SW480 (cell line): Measurements from ENCODE around the gene WNT7B.

Source experiments
- DNase-seq: peaks from one replicate; pipeline ENCODE4 v3.0.0-alpha.2; 2016; ENCODE audit warnings: low spot score

The WNT7B gene

DNA sequence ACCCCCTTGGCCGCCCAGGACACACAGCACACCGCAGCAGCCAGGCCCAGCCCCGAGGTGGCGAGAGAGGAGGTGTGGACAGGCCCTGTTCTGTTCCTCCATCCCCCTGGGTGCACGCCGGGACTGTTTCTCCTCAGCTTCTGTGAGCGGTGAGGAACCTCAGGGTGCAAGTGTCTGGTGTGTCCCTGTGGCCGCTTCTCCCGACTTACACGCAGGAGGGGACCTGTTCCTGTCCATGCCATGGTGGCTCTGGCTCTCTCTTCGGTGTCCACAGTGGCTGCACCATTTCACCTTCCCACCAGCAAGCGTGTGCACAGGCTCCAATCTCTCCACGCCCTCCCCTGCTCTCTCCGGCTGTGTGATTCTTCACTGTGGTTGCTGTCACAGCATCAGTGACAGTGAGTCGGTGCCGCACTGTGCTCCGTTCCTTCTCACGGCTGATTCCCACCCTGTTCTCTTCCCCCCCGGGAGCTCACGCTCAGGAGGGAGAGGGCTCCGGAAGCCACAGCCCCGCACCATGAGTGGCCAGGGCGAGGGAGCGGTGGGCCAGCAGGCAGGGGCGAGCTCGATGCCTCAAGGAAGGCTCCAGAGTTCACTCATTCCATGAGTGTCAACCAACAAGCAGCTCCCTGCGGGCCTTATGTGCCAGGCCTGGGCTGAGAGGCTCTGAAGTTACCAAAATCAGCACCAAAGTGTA is 18.6 kb upstream of the WNT7B start:
- no peak for DNase-seq

DNA sequence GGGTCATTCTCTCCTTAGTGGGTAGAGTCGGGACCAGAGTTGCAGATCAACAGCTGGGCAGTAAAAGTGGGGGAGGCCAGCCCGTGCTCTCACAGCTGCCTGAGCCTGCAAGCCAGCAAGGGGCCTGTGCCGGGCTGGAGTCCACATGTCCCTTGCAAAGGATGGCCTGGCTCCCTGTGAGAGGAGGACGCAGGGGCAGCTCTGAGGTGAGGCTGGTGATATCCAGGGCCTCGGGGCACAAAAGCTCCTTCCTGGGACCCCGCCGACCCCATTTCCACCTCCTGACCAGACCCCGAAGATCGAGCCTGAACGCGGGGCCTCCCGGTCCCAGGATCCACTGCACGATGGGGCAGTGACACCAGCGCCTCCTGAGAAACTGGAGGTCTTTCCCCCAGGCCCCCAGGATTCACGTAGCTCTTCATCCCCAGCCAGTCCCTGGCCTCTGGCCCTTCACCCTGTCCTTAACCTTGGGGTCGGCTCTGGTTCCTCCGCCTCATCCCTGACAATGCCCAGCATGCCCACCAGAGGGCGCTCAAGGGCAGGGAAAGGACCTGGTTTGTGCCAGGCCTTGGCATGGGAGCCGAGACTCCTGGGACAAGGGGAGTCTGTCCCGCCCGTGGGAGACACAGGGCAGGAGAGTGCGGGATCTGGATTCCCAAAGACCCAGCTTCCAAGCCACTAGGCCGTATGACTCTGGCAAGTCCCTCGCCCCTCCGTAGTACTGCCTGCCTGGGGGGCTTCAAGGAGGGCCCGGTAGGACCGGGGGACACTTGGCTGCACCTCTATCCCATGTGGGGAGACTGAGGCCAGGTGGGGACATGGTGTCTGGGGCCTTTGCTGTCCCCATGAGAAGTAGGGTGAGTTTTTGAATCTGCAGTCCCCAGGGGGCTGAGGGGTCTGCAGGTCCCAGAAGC is 17.8 kb upstream of the WNT7B start:
- DNase-seq = peak; percentile 51

DNA sequence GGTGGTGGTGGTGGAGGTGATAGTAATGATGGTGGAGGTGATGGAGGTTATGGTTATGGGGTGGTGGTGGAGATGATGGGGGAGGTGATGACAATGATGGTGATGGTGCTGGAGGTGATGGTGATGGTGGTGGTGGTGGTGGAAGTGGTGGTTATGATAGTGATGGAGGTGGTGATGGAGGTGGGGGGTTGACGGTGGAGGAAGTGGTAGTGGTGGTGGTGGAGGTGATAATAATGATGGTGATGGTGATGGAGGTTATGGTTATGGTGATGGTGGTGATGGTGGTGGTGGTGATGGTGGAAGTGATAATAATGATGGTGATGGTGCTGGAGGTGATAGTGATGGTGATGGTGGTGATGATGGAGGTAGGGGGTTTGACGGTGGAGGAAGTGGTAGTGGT is 16.9 kb upstream of the WNT7B start:
- DNase-seq = no peak

DNA sequence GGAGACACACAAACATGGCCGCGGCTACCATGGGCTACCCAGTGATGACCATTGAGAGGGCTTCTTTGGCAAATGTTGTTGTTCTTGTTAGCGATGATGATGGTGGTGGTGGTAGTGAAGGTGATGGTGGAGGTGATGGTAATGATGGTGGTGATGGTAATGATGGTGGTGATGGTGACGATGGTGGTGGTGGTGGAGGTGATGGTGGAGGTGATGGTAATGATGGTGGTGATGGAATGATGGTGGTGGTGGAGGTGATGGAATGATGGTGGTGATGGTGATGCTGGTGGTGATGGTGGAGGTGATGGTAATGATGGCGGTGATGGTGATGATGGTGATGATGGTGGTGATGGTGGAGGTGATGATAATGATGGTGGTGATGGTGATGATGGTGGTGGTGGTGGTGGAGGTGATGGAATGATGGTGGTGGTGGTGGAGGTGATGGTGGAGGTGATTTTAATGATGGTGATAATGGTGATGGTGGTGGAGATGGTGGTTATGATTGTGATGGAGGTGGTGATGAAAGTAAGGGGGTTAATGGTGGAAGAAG is 16.3 kb upstream of the WNT7B start:
- no peak for DNase-seq

DNA sequence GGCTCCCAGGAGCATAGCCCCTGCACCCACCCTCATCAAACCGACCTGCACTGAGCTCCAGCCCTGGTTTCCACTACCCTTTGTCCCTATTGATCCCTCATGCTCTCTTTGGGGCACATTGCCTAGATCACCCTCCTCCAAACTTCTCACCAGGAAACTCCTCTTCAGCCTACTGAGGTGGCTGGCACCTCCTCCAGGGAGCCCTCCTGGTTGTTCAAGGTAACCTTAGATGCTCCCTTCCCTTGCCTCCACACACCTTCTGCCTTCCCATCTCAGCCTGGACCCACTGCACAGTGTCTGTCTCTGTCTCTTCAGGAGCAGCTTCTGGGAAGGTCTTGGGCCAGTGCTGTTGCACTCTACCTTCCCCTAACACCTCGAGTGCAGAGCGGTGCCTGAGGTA is 15.8 kb upstream of the WNT7B start:
- DNase-seq = no peak

DNA sequence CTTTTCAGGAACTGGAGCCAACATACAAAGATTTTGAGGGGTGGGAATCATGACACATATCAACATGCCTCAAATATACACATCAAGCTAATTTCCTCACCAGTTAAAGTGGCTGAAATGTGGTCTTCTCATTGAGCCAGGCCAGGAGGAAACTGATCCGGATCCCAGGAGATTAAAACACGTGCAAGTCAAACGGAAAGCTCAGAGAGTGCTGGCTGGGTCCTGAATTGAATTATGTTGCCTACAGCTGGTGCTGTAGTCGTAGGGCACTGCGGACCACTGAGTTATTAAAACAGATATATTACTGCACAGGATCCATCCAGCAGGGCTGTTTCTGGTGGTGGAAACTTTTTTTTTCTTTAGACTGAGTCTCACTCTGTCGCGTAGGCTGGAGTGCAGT is 14.1 kb upstream of the WNT7B start:
- no peak for DNase-seq

DNA sequence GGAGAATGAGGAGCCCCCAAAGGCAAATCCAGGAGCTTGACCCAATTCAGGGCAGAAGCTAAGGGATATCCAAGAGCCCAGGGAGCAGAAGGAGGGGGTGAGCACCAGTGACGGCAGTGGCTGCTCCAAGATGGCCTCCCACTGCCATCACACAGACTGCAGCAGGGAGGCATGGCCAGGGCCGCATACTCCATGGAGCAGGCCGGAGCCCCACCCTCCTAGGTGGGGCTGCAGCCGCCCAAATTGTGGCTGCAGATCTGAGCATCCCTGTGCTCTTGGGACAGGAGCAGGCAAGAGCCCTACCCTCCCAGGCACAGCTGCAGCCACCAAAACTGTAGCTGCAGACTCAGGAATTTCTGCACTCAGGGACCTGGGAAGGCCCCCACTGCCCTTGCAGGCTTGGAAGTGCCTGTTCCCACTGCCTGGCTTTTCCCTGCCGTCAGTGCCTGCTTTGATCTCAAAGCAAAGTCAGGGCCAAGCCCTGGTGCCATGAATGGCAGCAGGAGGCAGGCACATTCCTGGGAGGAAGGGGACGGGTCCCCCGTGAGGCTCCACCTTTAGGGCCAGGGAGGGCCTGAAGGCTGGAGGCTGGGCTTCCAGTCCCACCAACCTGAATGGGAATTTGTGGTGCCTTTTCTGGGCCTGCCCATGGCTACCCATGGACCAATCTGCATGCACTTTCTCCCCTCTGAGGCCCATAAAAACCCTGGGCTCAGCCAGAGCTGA is 10.3 kb upstream of the WNT7B start:
- no peak for DNase-seq

DNA sequence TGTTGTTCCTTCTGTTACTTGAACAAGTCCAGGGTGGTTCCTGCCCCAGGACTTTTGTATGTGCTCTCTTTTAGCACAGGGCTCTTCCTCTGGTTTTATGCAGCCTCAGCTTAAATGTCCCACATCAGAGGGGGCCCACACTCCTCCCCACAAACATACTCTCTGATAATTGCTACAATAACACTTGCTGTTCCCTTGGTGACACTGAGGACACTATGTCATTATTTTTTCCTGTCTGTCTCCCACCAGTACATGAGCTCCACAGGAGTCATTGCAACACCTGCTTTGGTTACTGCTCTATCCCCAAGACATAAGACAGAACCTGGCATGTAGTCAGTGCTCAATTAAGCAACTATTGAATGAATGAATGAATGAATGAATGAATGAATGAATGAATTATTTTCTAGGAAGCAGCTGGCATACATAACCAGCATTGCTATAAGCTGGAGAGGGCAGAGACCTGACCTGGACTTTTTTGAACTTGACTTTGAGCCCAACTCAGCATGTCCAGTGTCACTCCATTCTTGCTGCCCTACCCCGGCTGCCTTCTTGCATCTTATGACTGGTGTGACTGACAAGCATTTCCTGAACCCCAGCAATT is 7.5 kb upstream of the WNT7B start:
- DNase-seq = no peak

DNA sequence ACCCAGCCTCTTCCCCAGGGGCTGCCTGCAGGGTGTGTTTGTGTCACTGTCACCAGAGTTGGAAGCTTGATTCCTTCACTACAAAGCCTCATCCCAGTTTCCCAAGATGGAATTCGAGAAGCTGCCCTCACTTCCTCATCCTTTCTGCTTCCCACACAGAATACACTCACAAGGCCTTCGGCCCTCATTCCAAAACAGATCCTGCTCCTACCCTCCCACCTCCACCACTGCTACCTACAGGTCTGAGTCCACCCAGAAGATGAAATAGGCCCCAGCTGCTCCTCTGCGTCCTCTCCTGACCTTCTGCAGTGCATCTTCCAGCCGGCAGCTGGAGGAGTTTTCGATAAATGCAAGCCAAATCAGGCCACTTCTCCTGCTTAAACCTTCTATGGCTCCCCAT is 6.8 kb upstream of the WNT7B start:
- DNase-seq = no peak

DNA sequence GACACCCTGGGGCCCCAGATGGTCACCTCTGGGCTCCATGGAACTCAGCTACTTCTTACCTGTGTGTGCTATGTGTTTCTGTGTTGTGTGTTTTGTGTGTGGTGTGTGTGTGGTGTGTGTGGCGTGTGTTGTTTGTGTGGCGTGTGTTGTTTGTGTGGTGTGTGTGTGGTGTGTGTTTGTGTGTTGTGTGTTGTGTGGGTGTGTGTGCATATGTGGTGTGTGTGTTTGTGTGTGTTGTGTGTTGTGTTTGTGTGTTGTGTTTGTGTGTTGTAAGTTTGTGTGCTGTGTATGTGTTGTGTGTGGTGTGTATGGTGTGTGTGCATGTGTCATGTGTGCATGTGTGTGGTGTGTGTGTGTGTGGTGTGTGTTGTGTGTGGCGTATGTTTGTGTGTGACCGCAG is 3.8 kb upstream of the WNT7B start:
- DNase-seq = no peak

DNA sequence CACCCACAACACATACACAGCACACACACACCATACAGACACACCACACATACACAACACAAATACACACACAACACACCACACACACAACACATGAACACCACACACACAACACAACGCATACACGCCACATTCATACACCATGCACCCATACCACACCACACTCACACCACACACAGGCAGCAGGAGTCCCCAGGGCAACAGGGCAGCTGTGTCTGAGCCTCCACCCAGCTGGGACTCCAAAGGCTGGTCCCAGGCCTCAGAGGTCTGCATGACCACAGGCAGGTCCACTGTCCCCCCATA is 3.3 kb upstream of the WNT7B start:
- DNase-seq = no peak

DNA sequence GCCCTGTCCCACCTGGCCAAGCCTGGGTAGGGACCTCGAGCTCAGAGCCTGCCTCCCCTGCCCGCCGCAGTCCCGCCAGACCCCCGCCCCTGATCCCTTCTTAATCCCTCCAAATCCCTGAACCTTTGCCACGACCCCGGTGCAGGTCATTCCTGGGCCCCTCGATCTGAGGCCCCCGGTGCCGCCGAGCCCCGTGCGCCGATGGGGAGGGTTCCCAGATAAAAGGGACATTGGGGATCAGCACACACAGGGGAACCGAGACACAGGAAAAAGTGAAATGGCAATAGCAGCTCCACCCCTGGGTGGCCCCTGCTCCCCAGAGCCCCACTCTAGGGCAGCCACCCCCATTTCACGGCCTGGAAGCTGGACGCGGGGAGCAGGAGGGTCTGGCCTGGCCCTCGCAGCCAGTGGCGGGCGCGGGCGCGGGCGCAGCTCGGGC is 1.3 kb upstream of the WNT7B start:
- no peak for DNase-seq

DNA sequence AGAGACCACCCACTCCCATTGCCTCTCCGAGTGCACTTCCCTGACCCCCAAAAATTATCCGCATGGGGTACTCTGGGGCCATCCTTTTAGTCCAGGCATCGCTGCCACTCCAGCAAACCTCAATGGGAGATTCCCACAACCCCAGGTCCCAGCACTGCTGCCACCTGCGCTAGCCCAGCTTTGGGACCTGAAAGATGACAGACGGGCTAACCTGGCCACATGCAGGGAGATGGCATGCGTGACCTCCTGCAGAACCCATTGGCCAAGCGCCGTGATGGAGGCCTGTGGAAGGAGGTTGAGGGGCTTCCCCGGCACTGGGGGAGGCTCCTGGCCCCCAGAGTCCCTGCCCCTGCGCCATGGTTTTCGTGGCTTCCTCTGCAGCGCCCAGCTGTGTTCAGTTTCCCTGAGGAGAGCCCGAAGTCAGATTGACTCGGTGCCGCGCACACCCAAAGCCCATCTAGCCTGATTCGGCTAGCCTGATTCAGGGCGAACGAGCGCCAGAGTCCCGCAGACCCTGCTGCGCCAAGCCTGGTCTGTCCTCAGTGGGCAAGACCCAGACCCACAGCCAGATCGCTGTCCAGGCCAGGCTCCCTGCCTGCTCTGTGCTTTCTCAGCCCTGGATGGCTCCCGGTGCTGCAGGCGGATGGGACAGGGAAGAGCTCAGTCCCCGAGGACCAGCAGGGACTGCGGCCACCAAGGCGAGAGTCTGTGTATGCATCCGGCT is 751 bp upstream of the WNT7B start:
- peak; percentile 59 for DNase-seq

DNA sequence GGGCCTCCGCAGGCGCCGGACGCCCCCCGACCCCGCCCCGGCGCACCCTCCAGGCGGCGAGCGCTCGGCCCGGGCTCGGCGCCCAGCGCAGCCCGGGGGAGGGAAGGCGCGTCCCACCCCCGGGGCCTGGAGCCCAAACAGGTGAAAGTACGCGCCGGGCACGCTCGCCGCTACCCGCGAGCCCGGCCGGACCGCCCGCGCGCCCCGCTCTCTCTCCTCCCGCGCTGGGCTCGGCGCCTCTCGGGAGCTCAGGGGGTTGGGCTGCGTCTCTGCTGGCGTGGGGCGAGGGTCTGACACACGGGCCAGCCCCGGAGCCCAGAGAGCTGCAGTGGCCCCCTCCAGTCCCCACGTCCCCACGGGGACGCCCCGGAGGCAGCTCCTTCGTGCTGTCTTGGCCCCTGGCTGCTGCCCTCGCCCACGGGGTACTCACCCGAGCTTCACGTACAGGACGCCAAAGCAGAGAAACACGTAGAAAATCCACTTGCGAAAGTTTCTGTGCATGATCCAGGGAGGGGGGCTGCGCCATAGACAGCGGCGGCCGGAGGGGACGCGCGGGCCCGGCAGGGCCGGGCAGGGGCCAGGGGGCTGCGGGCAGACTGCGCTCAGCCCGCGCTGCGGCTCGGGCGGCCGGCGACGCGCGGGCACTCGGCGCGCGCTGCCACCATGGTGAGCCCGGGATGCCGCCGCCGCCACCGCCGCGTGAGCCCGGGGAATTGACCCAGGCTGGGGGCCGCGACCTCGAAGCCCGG is 534 bp downstream of the WNT7B start:
- no peak for DNase-seq

DNA sequence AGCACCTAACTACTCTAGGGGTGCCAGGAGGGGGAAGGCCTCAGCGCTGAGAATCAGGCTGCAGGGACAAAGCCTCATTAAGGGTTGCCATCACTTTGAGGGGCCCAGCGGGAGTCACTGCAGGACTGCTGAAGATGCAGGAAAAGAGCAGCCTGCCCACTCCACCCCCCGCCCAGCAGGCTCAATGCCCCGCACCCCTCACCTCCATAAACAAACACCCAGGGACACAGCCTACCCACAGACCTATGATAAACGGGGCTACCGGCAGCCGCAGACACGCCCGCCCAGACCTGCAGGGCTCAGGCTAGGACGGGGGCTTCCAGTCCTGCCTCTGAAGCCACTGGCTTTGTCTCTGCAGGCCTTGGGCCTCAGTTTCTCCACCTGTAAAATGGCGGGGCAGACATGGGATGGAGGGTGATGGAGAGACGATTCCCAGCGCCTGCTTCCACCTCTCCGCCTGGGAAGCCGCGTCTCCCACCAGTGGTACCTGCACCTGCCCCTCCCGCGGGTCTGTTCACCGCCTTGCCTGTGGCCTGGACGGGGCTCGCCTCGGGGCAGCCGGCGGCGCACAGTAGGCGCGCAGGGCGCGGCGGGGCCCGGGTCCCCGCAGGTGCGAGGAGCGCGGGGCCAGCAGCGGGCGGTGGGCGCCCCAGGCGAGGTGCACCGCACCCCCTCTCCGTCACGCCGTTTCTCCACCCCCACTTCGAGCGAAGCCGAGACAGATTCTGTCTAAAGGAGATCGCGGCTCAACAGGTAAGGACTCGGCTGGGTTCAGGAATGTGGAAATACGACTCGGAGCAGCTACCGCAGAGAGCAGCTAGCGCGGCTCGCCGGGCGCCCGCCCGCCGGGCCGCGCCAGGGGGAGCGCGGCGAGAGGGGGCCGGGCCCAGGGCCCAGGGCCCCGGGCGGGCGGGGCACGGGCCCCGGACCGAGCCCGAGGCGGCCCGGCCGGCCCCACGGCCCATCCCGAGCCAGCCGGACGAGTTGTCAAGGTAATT is 1.5 kb downstream of the WNT7B start:
- DNase-seq = peak; percentile 48

DNA sequence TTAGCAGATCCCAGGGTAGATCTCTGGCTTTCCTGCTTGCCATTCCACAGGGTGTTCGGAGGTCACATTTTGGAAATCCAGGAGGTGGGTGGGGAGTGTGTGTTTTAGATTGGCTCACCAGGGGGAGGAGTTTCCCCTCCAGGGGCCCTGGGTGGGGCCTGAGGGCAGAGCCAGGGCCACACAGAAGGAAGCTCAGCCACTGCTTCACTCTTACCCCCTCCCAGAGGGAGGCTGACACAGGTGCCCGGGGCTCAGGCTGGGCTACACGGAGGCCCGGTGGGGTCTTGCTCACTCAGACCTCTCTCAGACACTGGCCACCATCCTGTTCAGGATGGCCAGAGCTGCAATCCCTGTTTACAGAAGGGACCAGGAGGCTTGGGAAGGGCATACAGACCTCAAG is 2.5 kb downstream of the WNT7B start:
- no peak for DNase-seq

DNA sequence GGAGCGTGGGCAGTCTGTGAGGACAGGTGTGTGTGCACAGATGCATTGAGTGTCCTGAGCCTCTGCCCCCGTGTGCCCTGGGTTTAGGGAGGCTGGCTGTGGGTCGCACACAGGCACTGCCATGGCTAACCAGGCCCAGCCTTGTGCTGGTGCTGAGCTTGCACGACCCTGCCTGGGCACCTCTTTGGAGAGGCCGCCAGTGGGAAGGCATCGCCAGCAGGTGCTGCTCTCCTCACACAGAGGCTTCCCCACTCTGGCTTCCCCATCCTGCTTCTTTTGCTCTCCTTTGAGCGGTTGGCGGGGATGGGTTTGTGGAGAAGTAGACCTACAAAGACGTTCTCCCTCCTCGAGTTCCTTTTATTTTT is 4.1 kb downstream of the WNT7B start:
- no peak for DNase-seq

DNA sequence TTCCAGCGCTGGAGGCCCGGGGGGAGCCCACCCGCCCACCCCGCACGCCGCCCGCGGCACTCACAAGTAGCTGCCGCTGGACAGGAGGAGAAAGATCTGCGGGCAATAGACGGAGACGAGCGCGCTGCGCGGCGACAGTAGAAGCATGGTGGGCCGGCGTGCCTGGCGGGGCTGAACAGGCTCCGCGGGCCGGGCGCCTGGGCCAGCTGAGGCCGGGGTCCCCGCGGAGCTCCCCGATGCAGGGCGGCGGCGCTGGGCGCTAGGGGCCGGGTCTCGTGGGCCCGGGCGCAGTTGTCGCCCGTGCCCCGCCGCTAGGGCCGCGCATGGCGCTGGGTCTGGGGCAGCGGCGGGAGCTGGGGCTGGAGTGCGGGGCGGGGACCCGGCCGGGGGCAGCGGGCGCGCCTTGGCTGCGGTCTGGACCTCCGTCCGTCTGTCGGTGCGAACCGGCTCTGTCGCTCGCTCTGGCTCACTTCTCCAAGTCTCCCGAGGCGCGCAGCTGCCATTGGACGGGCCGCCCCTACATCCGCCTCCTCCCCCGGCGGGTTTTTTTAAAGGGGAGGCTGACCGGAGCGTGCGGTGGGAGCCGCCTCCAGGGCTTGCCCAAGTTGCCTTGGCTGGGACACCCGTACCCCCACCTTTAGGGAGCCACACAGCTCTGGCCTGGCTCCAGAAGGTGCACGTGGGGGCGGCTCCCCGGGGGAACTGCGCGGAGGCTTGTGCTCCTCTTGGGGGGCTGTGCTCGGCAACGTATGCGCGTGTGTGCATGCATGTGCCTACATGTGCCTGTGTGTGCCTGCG is 4.7 kb downstream of the WNT7B start:
- no peak for DNase-seq
